Measurements from ENCODE around the gene HOOK1.
"Not testable (repeated sequence)": the region's sequence is repeated elsewhere in the genome, so short reads cannot be mapped to it uniquely, and the experiment has no call there.

HOOK1 gene

GRCh38 chr1:59897165-59897564 is 82.4 kb downstream of the HOOK1 start:
- DNase-seq: no peak

- DNase-seq: no peak
These were observed 84.2 kb downstream of the HOOK1 start for GRCh38 chr1:59898927-59899326.

- DNase-seq: no peak
These were observed 85.9 kb downstream of the HOOK1 start for GRCh38 chr1:59900640-59901039.

GRCh38 chr1:59901770-59902388 is 87.1 kb downstream of the HOOK1 start:
- no peak for DNase-seq

- no peak for DNase-seq
These were observed 88.5 kb downstream of the HOOK1 start for GRCh38 chr1:59903141-59903754.

- DNase-seq: no peak
These were observed 92.2 kb downstream of the HOOK1 start for GRCh38 chr1:59906931-59907330.

- DNase-seq: no peak
These were observed 93.3 kb downstream of the HOOK1 start for GRCh38 chr1:59908084-59908483.

- no peak for DNase-seq
These were observed 93.9 kb downstream of the HOOK1 start for GRCh38 chr1:59908682-59909081.

GRCh38 chr1:59914791-59915286 is 100.1 kb downstream of the HOOK1 start:
- not testable (repeated sequence) for DNase-seq

GRCh38 chr1:59915516-59915915 is 100.8 kb downstream of the HOOK1 start:
- DNase-seq: no peak

- DNase-seq: no peak
These were observed 102.5 kb downstream of the HOOK1 start for GRCh38 chr1:59917026-59917784.

- DNase-seq: no peak
These were observed 103.0 kb downstream of the HOOK1 start for GRCh38 chr1:59917785-59918180.

- DNase-seq: no peak
These were observed 105.0 kb downstream of the HOOK1 start for GRCh38 chr1:59919746-59920145.

- not testable (repeated sequence) for DNase-seq
These were observed 106.6 kb downstream of the HOOK1 start for GRCh38 chr1:59921258-59921899.

GRCh38 chr1:59924653-59925052 is 109.9 kb downstream of the HOOK1 start:
- DNase-seq: no peak

Measured in COR-L47 (cell line).